HG03066 (cell line): ENCODE results near the gene TIAM1.

ENCODE experiments used
- ATAC-seq: cut with Tn5 transposase; IDR thresholded peaks from one replicate; pipeline ENCODE4 v1.9.1; 2021; ENCODE audit warnings: low read depth; ENCODE audit not compliant: unreplicated experiment

The TIAM1 gene

DNA sequence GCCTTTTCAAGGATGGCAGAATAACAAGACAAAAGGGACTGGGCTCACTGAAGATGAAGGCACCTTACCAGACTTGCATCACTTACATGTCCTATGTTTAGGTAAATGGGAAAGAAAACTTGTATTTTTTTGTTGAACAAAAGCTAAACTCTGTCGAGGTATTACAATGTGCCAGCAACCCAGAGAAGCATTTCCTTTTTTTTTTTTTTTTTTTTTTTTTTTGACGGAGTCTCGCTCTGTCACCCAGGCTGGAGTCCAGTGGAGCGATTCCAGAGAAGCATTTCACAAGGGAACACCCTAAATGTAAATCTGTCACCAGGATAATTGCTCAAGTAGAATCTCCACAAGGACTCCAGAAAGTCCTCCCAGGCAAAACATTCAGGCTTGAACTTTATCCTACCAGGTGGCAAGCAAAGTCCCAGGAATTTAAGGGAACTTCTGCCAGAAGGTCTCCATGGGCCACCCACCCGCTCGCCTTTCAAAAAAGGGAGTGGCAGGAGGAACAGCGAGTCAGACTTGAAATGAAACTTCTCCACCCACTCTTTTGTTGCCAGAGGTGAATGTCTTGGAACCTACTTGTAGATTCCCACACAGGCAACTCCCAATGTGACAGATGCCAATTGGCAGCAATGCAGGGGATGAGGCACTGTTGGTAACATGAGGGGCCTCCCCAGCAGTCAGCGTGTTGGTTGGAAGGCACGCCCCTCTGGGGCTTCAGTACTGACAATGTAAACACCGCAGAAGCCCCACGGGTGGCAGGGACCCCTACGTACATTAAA, 125.0 kb downstream of the TIAM1 start:
- ATAC-seq: no peak

DNA sequence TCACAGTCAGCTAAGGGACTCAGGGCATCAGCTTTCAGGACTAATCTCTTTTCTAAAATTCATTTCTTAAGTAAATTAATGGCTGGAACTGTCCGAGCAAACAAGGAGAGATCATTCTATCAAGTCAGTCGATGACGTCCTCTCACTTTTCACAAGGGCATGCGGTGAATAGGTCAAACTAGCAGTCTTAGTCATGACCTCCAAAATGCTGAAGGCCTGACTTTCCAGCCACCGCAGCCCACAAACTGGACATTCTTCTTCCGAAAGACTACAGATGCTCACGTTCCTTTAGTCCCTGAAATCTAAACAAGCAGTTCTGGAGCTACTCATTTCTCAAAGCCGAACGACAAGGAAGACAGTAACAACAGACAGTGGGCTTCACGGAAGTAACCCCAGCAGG, 127.9 kb downstream of the TIAM1 start:
- no peak for ATAC-seq

DNA sequence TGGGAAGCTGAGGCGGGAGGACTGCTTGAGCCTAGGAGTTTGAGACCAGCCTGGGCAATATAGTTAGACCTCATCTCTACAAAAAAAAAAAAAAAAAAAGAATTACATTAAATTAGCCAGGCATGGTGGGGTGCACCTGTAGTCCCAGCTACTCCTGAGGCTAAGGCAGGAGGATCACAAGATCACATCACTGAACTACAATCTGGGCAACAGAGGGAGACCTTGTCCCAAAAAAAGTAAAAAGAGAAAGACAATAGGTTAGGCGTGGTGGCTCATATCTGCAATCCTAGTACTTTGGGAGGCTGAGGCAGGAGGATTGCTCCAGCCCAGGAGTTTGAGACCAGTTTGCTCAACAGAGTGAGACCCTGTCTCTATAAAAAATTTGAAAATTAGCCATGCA, 130.3 kb downstream of the TIAM1 start:
- ATAC-seq: no peak

DNA sequence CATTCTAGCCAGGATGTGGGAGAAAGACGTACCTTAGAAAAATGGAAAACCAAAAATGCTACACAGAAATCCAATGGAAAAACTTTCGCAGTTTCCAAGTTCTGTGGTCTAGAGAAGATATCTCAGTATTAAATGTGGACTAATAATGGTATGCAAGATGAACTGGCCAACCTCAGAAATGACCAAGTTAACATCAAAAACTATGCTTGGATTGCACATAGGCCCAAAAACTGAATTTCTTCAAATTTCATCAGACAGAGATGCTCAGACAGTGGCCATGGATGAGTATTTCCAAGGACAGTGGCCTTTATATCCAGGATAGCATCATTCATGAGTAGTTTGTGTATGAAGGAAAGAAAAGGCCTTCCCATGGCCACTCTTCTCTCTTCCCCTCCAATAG, 132.2 kb downstream of the TIAM1 start:
- ATAC-seq: no peak

DNA sequence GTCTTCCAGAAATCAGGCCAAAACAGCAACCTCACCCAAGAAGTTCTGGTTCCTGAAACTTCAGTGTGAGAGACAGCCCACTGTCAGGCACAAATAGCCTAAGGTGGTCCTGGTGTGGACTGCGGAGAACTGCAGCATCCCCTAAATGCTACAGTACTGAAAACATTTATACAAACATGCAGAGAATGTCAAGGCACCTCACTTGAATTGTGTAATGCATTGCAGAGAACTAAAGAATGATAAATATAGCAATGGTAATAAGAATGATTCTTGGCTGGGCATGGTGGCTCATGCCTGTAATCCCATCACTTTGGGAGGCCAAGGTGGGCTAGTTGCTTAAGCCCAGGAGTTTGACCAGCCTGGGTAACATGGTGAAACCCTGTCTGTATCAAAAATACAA, 138.6 kb downstream of the TIAM1 start:
- ATAC-seq: no peak

DNA sequence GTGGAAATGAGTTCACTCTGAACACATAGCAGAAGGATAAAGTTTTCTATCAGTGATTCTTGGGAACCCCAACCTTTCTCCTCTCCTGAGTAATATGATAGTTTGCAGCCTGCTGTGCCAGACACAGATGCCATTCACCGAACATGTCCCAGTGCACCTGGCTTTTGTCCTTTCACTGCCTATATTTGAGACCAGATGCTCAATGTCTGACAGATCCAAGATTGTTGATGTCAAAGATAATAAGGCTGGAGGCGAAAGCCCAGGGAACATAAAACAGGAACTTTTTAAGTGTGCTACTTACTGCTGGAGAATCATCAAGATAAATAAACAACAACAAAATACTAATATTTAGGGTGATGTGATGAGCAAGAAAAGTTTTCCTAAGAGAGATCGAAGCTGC, 139.3 kb downstream of the TIAM1 start:
- no peak for ATAC-seq

DNA sequence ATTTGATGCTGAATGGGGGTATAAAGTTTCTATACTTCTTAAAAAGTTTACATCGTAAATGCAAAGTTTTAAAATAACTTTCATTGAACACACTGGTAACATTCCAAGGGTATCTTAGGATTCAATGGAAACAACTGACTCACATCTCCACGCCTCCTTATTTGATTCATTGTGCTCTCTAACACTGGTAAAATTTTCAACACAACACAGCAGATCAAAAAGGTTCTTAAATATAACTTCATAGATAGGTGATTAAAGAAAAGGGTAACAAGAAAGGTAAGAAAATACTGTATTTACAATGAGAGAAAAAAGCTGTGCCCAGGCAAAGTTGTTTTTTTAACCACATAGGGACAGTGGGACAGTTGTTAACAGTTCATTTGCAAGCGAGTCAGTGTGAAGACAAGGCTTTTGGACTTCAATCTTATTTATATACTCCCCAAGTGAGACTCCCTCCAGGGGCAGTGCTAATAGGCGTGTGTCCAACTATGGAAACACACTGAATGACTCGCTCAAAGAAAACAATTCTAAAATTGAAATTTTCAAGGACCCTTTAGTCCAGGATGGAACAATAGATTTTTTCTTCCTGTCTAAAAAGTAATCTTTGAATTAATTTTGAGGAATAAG, 140.5 kb downstream of the TIAM1 start:
- no peak for ATAC-seq

DNA sequence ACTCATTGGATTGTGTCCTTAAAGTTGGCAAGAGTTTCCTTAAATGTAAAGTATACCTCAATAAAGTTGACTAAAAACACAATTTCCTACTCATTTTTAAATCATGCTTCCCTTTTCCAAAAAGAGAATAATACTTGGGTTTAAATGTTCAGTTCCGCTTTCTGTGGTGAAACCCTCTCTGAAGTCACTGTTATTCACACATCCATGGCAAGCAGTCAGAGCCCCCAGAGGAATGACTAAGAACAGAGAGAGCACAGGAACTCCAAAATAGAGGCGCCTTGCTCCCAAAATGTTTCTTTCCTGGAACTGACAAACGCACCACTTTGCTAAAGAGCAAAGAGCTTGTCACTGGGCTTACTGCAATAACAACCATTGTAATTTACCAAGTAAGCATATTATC, 142.5 kb downstream of the TIAM1 start:
- no peak for ATAC-seq

DNA sequence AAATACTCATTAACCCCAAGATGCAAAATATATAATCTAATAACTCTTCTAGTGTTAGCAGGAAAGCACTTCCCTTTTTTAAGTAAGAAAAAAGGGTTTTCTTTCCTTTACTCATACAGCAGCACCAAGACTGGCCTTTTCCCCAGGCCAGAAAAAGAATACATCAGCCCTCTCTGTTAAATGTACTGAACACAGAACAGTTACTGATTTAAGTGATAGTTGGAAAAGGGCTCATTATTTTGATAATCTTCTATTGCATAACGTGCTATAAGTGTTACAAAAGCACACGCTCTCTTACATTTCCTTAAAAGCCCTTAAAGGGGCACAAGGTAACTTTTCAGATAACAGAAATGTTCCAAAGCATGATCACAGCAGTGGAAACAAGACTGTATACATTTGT, 142.9 kb downstream of the TIAM1 start:
- ATAC-seq: no peak

DNA sequence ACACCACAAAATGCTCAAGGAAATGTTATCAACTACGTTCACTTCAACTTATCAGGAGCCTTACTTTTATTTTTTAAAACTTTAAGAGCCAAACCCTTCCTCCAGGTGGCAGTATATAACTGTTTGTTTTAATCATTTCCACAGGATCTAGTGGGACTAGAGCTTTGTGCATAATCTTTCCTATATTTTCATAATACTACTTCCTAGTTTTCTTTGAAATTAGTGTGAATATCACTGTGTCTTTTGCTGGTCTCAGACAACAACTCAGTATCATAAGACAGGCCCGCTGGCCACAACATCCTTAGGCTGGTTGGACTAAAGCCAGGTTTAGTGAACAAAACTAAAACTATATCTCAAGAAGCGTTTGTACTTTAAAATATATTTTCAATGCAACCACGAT, 145.5 kb downstream of the TIAM1 start:
- ATAC-seq: no peak

DNA sequence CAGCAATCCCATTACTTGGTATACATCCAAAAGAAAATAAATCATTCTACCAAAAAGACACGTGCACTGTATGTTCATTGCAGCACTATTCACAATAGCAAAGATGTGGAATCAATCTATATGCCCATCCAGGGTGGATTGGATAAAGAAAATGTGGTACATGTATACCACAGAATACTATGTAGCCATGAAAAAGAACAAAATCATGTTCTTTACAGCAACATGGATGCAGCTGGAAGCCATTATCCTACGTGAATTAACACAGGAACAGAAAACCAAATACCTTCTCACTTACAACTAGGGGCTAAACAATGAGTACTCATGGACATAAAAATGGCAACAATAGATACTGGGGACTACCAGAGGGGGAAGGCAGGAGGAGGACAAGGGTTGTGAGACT, 147.3 kb downstream of the TIAM1 start:
- no peak for ATAC-seq

DNA sequence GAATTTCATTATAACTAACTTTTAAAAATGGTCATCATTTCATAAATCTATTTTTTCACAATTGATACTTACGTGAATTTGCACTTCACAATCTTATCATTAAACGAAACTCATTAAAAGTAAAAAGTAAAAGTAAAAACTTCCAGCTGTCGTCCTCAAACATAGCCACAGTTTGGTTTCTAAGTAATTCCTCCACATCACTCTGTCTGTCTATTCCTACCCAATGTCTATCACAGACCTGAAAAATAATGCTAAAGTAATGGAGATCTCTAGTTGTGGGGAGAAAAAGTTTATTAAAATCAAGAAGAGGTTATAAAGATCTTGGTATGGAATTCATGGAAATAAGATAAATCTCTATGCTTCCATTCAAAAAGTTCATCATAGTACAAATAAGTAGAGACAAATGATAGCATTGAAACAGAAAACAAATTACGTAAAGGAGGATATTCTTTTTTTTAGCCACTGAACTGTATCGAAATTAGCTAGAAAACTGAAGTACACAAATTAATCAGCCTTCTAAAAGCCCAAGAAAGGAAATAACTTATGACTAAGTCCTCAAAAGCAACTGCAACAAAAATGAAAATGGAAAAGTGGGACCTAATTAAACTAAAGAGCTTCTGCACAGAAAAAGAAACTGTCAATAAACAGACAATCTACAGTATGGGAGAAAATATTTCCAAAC, 148.6 kb downstream of the TIAM1 start:
- ATAC-seq: no peak

DNA sequence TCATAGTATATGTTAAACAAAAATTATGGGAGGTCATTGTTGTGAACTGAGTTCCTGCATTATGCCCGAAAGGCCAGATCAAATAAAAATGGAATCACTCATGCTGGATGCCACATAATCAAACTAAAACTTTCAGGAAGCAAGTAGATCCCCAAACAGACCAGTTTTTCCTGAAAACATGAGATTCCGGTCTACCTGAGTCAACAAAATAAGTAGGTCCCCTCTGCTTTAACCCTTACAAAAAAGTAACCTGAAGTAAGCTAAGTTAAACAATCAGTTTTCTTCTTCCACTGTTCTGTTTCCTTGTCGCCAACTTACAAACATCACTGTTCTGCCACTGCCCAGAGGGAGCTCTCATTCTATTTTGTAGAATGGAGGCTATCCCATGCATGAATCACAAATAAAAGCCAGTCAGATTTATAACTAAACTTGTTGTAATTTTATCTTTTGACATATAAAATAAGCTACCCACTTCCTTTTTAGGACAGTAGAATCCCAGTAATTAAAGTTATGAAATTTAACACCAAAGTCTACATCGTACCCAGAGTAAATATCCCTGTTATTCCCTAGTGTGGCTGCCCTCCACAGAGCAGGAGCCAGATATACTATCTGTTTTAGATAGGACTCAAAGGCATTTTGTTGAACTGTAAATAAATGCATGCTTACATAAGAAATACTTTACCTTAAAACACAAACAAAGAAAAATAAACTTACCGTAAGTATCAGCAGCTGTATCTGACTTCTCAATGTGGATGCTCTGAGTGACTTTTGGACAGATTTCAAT, 149.4 kb downstream of the TIAM1 start:
- no peak for ATAC-seq

DNA sequence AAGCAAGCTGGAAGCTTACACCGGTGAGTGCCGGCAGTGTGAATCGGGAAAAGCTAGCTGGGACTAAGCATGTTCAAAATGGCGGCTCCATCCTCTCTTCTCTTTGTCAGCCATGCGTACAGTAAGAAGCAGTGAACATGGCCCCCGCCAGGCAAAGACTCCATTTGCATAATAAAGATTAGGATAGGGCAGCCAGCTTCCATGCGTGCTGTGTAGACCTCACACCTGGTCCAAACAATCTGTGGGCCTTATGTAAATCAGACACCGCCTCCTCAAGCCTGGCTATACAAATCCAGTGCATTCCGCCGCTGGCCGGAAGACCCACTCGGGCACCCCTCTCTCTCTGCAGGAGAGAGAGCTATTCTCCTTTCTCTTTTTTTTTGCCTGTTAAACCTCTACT, 150.3 kb downstream of the TIAM1 start:
- no peak for ATAC-seq

DNA sequence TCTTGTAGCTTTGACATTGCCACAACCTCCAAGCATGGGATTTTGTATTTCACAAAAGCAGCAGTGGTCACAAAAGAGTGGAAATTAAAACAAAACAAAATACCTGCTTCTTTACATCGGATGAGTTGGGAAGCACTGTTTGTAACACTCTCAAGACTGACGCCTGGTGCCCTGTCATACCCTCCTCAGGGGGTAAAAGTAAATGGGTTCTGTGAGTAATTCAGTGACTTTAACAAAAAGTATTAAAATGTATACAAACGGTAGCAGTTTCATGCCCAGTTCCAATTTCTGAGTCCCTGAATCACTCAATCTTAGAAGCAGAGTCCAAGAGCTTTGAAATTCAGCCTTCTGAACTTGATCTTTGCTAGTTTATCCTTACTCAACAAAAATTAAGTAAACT, 152.5 kb downstream of the TIAM1 start:
- ATAC-seq: no peak

DNA sequence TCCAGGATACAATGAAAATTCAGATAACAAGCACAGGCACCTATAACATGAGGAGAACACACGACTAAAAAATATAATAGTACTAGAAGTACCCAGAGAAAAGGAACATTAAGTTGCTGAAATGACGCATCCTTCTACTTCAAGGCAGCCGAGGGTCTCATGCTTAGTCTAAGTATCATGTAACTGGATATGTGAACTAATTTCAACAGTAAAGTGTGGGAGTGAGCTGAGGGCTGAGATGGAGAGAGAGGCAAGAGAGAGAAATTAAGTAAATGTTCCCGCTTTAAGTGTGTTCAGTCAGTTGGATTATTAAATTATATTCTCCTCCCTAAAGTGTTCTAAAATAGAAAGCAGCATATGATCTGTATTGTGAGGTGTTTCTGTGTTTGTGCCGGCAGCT, 153.5 kb downstream of the TIAM1 start:
- no peak for ATAC-seq

DNA sequence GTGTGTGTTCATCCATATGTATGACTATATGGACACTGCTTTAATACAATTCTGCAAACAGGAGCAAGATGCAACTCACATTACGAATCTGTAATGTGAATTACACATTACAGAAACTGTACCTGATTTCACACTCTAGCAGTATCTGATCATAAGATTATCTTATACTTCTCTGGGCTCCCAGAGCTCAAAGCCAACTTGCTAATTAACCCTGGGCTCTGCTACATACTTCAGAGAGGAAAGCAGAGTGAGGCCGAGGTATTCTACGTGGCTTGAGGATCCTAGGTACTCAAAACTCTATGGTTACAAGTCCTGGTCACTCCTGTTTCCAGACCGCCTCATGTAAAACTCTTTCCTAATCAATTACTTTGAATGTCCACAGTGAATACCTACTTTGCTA, 156.6 kb downstream of the TIAM1 start:
- ATAC-seq: no peak

DNA sequence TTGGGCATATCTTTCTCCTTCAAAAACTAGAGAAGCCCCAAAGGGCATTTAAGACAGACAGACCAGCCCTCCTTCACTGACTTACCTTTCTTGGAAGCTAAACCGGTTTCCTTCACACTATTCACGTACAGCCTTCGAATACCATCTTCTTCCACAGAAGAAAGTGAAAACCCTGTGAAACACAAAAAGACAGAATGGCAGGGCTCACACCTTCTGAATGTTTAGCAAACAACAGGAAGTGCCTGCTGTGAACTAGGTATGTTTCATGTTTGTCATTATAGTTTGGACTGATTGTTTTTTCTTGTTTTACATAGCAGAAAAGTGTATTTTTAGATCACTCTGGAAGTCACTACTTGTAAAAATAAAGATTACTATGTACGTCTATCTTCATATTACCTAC, 157.1 kb downstream of the TIAM1 start:
- no peak for ATAC-seq

DNA sequence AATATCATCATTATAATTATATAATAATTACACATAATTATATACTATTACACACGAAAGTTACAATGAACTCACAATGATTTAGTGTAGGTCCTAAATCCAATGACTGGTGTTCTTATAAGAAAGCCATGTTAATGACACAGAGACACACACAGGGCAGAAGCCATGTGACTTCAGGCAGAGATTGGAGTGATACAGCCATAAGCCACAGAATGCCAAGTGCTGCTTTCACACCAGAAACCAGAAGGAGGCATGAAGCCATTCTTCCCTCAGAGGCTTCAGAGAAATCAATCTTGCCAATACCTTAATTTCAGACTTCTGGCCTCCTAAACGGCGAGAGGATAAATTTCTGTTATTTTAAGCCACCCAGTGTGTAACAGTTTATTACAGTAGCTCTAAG, 158.4 kb downstream of the TIAM1 start:
- ATAC-seq: no peak

DNA sequence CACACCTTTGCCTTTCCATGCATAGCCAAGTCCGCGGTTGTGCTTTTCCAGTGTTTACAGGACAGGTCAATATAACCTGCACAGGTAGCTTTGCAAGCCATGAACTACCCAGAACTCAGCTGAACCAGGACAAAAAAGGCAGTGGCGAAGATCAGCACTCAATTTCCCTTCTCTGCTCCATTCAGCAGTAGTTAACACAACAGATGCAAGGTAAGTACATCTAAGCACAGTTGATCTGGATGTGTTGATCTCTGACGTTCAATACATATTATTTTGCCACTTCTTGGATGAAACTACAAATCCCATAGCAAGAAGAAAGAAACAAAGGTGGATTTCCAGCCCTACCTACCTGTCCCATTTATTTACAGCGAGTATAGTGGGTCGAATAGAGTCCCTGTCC, 159.2 kb downstream of the TIAM1 start:
- ATAC-seq: no peak

DNA sequence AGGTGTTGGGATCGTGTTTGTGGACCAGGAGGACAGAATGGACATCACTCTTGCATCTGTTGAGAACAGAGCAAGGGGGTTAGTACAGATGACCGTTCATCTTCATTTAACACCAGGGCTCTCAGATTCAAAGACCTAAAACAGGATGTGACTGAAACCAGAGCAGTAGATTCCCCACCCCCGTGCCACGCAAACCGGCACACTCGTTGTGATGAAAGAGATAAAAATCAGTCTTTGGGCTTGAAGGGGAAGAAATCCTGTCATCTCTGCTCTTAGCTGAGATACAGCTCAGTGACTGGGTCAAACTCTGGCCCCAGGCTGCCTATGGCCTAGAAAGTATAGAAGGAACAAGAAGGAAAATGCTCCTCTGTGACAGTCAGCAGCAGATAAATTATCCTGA, 159.6 kb downstream of the TIAM1 start:
- ATAC-seq: no peak
